ENCODE measurements around the gene SFXN5. TPM values are rescaled to one million over a fixed set of nuclear protein-coding genes. Genes with fewer than 3 reads are reported as not detected.
A peak's percentile ranks its signal among the peaks of the same experiment; 100 is the strongest.

Gene SFXN5
- total and polyA plus RNA-seq, 11 donors, result 6.0 to 12.5 (median 8.7) TPM

DNA sequence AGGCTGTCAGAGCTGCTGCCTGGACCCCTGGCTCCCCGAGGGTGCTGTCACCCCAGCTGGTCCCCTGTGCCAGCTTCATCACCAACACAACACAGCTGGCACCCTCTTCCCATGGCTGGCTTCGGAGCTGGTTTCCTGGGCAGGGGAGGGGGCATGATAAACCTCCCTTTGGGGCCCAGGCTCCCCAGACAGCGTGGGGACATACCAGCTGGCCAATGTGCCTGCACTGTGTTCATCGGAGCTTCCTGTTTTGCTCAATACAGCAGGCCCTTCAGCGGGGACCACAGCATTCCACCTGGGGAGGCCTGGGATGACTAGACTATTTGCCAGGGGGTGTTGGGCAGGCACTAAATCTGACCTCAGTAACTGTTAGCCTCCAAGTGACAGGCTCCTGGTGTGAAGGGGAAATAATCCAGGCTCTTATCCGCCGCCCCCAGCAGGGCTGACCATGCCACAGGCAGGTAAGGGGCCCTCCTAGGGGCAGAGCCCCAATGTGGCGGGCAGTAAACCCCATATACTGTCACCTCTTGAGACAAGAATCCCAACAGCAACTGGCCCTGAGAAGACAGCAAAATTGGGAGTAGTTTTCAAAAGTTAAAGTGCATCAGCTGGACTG is 109.6 kb downstream of the SFXN5 start:
- DNase-seq (peak in 1 of 5 donors; percentile 15), ATAC-seq (no peak)
- peaks cover 0 to 8% (median 0%) of the 10 kb centered on the region in 9 donors for H3K36me3 ChIP-seq
- TF ChIP-seq, protein P1, sequence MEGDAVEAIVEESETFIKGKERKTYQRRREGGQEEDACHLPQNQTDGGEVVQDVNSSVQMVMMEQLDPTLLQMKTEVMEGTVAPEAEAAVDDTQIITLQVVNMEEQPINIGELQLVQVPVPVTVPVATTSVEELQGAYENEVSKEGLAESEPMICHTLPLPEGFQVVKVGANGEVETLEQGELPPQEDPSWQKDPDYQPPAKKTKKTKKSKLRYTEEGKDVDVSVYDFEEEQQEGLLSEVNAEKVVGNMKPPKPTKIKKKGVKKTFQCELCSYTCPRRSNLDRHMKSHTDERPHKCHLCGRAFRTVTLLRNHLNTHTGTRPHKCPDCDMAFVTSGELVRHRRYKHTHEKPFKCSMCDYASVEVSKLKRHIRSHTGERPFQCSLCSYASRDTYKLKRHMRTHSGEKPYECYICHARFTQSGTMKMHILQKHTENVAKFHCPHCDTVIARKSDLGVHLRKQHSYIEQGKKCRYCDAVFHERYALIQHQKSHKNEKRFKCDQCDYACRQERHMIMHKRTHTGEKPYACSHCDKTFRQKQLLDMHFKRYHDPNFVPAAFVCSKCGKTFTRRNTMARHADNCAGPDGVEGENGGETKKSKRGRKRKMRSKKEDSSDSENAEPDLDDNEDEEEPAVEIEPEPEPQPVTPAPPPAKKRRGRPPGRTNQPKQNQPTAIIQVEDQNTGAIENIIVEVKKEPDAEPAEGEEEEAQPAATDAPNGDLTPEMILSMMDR (IDR thresholded peaks at IDR 0.05), result no peak
- no peak for TF ChIP-seq POLR2A (IDR thresholded peaks at IDR 0.05)
- no peaks in the 10 kb centered on the region for H3K27me3 ChIP-seq
- no peak overlapping the region for H3K4me3 ChIP-seq
- intact Hi-C loops (cut with DNase I), result no loop called here
- 87 to 89% (median 89%) methylated on average over 5 to 8 of the region's 8 CpGs for WGBS, 4 donors
- H3K9me3 ChIP-seq, result no peaks in the 10 kb centered on the region
- no peak overlapping the region for H3K27ac ChIP-seq
- peaks cover 0 to 17% (median 0%) of the 10 kb centered on the region in 12 donors for H3K4me1 ChIP-seq

DNA sequence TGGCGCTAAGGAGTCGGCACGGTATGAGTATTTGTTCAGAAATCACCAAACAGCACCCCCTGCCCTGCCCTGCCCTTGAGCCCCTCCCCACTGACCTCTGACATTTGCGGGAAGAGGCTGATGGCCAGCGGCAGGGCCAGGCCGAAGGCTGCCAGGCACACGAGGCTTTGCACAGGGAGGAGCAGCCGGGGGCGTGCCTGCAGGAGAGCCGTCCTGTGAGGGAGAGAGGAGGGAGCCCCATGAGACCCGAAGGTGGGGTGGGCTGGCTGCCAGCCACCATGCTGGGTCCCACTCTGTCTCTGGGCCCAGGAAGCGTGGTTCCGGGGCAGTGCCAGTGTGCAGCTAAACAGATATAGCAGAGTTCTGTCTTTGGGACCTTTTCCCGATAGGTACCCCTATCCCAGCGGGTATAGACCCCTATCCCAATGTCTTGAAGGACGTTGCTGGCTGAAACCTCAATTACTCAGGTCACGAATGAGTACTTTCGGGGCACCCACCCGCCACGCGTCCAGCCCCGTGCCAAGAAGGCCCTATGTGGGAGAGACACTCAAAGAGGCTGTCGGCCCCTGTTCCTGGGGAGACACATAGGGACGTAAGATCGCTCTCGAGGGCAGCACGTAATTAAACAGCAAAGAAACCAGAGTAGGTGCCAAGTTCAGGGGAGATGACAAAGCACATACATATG is 110.3 kb downstream of the SFXN5 start:
- Histone ChIP-seq H3K4me3 (no peak overlapping the region), H3K27ac (no peak overlapping the region), H3K4me1 (peaks cover 0 to 21% (median 0%) of the 10 kb centered on the region in 12 donors), H3K9me3 (no peaks in the 10 kb centered on the region), H3K36me3 (peaks cover 0 to 8% (median 0%) of the 10 kb centered on the region in 9 donors), H3K27me3 (no peaks in the 10 kb centered on the region)
- intact Hi-C loops (cut with DNase I), result no loop called here
- 94 to 98% (median 94%) methylated on average over 15 to 27 of the region's 27 CpGs for WGBS, 4 donors
- no peak for TF ChIP-seq POLR2A (IDR thresholded peaks at IDR 0.05)
- TF ChIP-seq, protein P1 (IDR thresholded peaks at IDR 0.05), result no peak
- DNase-seq (peak in 1 of 5 donors; percentile 16), ATAC-seq (no peak)

DNA sequence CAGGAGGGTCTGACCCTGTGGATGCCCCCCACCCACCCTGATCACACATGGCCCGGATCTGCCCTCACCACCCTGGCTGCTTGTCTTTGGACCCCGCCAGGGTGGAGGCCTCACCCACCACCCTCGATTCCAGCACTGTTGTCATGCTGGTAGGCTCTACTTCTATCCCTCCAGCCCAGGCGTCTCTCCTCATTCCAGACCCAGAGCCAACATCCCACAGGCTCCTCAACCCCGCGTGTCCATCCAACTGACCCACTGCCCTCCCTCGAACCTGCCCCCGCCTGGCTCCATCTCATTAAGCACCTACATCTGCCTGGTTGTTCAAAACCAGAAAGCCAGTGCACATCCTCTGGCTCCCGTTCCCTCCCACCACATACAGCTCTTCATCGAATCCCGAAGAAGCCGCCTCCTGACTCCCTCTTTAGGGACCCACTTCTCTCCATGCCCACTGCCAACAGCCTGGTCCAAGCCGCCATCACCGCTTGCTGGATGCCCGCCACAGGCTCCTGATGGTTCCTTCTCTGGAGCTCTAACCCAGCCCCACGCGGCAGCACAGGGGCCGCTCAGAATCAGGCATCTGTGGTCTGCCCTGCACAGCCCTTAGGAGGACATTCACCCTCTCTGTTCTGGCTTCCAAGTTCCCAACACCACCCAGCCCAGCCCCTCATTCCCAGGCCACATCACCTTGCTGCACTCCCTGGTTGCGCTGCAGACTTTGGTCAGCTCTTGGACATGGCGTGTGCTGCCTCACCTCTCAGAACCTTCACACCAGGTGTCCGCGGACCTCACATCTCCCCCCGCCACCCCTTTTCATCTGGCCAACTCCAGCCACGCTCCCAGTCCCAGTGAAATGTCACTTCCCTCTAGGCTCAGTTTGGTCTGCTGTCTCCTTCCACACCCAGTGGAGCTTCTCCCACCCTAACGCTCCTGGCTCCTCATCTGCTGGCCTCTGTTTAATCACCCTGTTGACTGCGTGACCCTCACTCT is 111.2 kb downstream of the SFXN5 start:
- Histone ChIP-seq H3K36me3 (peaks cover 0 to 8% (median 0%) of the 10 kb centered on the region in 9 donors), H3K4me3 (no peak overlapping the region), H3K9me3 (no peaks in the 10 kb centered on the region), H3K27me3 (no peaks in the 10 kb centered on the region), H3K4me1 (peaks cover 0 to 21% (median 0%) of the 10 kb centered on the region in 12 donors), H3K27ac (no peak overlapping the region)
- ATAC-seq (no peak), DNase-seq (peak in 2 of 5 donors; percentile 13 to 18)
- intact Hi-C loops (cut with DNase I), result no loop called here
- 94 to 97% (median 95%) methylated on average over 26 of the region's 26 CpGs for WGBS, 4 donors
- TF ChIP-seq, protein P1 (IDR thresholded peaks at IDR 0.05), result no peak
- TF ChIP-seq POLR2A (IDR thresholded peaks at IDR 0.05), result no peak

All from heart left ventricle (tissue), 16 donors.